Kidney tubule cell (primary cell): ENCODE measurements around the gene ANKS4B.
A peak's percentile ranks its signal among the peaks of the same experiment; 100 is the strongest.
"Not testable (repeated sequence)": the region's sequence is repeated elsewhere in the genome, so short reads cannot be mapped to it uniquely, and the experiment has no call there.

ENCODE experiments used
- DNase-seq: peaks from one replicate; pipeline ENCODE4 v3.0.0-alpha.2; 2018; ENCODE audit warnings: low spot score

Gene ANKS4B

DNA sequence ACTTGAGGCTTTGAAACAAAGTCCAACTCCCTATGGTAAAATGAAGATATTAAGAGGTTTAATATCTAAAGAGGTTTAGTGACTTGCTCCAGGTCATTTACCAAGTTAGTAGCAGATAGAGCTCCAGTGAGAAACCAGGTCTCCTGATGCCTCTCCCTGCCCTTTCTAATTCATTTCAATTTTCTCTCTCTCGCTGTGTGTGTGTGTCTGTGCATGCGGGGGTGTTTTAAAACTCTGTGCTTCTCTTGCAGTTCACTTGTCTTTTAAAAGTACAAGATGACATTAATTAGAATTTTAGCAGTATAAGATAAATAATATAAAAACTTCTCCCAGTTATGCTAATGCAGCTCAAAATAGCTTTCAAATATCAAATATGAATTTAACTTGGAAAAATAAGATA, 13.9 kb upstream of the ANKS4B start:
- no peak for DNase-seq

DNA sequence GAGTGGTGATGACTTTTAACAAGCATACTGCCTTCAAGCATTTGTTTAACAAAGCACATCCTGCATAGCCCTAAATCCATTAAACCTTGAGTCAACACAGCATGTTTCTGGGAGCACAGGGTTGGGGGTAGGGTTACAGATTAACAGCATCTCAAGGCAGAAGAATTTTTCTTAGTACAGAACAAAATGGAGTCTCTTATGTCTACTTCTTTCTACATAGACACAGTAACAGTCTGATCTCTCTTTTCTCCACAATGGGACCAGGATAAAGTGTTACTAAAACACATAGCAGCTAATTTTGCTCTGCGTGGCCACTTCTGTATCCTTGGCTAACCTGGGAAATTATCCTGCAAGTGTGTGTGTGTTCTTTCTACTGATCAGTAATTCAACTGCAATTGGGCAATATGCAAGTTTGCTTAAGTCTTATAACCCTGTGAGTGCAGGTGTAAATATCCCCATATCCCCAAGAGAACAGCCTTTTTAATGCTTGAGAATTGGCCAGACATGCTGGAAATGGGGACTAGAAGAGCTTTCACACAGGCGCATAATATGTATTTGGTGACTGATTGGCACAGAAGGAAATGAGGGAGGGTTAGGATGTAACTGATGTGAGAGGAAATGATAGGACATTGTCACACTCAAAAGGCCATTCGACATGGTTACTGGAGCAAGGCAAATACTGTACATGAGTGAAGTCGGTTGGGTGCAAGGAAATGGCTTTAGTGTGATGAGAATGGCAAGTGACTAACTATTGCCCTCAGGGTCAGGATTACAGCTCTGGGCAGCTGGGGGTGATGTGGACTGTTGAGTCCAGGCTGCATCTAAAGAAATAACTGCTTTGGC, 10.8 kb upstream of the ANKS4B start:
- peak; percentile 90 for DNase-seq

DNA sequence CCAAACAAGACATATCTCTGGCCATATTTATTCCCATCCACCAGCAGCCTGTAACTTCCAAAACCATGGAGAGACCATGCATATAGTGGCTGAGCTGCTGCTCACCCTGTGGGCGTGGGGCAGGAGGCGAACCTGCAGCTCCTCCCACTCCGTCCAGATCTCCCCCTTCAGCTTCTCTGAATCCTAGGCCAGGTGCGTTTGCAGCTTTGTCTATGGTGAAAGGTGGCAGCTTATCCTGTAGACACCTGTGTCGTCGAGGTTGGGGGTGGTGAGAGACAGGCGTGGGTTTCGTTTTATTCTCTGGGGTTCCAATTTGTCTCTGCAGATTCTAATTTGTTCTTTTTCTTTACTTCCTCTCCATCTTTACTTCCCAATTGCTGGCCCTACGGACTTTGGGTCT, 9.7 kb upstream of the ANKS4B start:
- DNase-seq, result no peak

GRCh38 chr16:21224800-21225199, 8.7 kb upstream of the ANKS4B start:
- DNase-seq, result no peak

DNA sequence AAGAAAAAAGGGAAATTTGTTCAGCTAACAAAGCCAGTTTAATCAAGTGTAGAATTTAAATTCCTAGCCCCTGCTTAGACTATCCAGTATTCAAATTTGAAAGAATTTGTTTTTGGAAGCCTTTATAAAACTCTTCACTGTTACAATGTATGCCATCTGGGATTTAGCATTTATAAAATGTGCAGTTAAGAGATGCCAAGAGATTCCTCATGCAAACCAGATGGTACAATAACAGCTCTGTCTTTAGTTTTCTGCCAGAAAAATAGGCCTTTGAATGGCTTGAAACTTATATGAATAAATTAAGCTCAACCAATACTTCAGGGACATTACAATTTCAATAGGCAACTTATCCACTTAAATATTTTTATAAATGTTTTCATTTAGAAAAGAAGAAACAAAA, 6.8 kb upstream of the ANKS4B start:
- no peak for DNase-seq

DNA sequence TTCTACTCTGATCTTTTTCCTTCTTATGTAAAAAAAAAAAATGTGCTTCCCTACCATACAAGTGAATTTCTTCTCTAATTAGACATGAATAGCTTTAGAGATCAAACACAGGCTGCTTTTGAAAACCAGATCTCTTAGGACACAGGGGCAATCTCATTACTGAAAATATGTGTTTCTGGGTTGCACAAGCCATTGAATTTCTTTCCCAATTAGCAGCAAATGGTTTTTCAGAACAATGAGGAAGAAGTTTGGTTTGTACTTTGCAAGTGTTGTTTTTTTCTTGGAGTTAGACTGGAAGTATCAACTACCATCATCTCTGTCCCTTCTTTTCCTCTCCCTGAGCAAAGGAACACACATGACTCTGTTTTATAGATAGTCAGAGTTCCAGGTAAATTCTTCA, 5.6 kb upstream of the ANKS4B start:
- DNase-seq, result no peak

DNA sequence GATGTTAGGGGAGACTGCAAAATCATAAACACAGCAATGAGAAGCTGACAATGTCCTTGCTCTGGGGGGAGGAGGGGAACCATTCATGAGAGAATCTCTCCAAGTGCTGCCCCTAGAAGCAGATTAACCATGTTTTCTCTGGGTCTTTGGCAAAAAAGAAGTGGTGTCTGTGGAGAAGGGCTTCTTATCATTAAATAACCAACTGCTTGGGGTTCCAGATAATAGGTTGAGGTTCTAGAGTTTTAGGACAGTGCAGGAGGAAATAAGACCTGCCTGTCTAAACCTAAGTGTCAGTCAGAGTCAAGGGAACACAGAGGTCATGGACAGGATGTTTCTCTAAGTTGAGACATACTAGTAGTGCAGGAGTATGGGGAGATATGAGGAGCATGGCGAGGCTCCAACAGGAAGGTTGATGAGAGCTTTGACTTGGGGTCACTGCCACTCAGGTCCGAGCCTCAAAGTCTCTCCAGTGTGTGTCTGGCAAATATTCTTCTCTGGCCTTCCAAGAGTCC, 5.1 kb upstream of the ANKS4B start:
- no peak for DNase-seq

- no peak for DNase-seq
These were observed 416 bp upstream of the ANKS4B start for GRCh38 chr16:21233045-21233520.

DNA sequence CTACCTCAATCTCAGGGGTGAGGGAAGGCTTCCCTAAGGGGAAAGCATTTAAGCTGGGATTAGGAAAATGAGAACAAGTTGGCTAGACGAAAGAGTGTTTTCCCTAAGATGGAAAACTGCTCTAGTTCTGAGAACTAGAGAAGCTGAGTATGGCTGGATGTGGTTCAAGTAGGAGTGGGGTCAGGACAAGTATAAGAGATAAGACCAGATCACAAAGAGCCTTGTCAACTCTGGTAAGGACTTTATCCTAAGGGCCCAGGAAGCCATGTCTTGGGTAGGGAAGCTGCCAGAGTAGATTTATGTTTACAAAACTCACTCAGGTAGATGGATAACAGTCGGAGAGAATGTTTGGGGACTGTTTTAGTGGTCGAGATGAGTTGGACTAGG, 1.7 kb downstream of the ANKS4B start:
- no peak for DNase-seq

- DNase-seq, result no peak
These were observed 3.3 kb downstream of the ANKS4B start for GRCh38 chr16:21236831-21237230.

DNA sequence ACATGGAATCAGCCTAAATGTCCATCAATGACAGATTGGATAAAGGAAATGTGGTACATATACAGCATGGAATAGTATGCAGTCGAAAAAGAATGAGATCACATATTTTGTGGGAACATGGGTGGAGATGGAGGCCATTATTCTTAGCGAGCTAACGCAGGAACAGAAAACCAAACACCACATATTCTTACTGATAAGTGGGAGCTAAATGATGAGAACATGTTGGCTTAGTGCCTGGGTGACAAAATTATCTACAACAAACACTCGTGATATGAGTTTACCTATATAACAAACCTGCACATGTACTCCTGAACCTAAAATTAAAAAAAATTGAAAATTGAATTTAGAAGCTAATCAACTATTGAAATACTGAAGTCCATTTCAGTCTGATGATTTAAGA, 6.1 kb downstream of the ANKS4B start:
- no peak for DNase-seq

DNA sequence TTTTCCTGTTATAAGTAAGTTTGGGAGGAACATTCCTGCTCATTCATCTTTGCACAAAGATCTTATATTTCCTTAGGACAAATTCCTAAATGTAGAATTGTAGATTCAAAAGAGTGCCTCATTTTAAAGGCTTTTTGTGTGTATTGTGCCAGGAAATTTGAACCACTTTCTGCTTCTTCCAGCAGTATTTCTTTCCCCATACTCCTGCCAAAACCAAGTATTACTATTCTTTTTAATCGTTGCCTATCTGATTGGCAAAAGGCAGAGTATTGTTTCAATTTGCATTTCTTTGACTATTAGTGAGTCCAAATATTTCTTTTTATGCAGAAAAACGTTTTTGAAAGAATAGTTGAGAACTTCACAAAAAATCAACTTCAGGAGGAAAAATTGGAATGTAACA, 9.3 kb downstream of the ANKS4B start:
- no peak for DNase-seq

- DNase-seq, result no peak
These were observed 11.2 kb downstream of the ANKS4B start for GRCh38 chr16:21244518-21245215.

- not testable (repeated sequence) for DNase-seq
These were observed 14.7 kb downstream of the ANKS4B start for GRCh38 chr16:21248179-21248578.

DNA sequence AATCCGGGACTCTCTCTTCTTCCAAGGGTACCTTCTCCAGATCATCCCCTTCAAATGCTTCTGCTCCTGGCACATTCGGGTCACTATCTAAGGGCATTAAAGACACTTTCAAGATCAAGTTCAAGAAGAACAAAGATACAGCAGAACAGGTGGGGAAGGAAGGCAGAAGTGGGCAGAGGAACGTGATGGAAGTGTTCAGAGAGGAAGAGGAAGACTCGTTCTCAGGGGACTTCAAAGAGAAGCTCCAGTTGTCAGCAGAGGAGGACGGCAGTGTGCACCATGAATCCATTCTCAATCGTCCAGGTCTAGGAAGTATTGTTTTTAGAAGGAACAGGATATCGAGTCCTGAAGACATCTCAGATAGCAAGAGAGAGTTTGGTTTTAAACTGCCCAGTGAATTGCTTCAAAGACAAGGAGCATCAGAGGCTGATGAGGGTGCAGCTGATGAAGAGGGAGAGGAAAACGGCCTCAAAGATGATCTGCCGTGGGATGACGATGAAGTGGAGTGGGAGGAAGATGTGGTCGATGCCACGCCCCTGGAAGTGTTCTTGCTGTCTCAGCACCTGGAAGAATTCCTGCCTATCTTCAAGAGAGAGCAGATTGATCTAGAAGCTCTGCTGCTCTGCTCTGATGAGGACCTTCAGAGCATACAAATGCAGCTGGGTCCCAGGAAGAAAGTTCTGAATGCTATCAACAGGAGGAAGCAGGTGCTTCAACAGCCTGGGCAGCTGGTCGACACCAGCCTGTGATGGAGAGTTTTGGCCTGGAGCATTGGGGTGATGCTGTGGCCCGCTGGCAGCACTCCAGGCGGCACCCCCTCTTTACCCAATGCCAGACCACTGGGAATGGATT, 16.8 kb downstream of the ANKS4B start:
- DNase-seq, result no peak

GRCh38 chr16:21253470-21253869, 20.0 kb downstream of the ANKS4B start:
- DNase-seq, result no peak

- DNase-seq, result no peak
These were observed 23.1 kb downstream of the ANKS4B start for GRCh38 chr16:21256636-21257035.

GRCh38 chr16:21257284-21257683, 23.8 kb downstream of the ANKS4B start:
- DNase-seq, result no peak

DNA sequence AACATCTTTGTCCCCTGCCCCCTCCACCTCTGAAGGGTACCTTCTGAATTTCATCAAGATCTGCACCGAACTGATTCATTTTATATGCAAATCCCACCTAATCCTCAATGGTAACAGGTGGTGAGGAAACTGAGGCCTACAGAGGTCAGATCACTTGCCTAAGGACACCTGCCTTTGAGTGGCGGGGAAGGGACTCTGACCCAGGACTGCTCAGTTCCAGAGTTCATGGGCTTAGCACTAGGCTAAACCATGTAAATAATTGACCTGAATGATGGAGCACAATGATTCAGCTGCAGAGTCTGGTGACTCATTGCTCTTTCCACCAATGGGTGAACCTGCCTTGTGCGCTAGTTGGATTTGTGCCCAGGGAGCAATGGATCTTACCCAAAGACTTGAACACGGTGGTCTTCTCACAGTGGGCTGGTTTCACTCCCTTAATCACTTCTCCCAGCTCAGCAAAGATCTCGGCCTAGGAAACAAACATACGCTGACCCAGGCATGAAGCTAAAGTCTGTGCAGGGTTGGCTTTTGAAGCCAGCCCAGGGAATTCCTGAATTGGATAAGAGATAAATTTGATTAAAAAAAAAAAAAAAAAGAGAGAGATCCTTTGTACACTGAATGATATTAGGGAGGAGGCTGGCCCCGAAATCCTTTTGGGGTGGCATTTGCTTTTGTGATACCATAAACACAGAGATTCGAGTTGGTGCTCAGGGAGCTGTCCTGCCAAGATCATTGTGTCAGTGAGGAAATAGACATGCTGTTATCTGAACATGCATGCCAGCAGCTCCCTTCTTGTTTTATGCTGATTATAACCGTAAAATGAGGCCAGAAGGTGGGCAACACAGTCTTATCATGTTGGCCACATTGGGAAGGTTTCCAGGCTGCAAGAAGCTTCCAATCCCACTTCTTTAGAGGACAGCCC, 27.6 kb downstream of the ANKS4B start:
- peak; percentile 89 for DNase-seq

DNA sequence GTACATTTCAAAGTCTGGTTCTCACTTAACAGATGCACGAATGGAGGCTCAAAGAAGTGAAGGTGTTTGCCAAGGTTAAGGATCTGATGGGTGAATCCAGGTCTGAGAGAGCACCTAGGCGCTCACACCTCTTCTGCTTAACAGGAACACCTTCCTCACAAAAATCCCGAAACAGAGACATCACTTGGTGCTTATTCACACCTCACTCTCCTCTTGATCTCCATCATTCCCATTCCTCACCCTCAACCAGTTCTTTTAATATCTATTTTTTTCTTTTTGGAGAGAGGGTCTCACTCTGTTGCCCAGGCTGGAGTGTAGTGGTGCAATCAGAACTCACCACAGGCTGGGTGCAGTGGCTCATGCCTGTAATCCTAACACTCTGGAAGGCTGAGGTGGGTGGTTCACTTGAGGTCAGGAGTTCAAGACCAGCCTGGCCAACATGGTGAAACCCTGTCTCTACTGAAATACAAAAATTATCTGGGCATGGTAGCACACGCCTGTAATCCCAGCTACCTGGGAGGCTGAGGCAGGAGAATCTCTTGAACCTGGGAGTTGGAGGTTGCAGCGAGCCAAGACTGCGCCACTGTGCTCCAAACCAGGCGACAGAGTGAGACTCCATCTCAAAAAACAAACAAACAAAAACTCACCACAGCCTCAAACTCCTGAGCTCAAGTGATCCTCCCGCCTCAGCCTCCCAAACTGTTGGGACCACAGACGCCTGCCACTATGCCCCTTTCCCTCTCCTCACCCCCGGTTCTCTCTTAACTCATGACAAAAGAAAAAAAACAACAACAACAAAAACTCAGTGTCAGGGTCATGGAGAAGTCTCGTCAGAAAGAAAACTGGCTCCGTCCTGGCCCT, 29.5 kb downstream of the ANKS4B start:
- DNase-seq, result no peak
